A549 (cell line): ENCODE measurements around the gene PCSK5. TPM values are rescaled to one million over a fixed set of nuclear protein-coding genes. Genes with fewer than 3 reads are reported as not detected.

Experiments
- ATAC-seq, 2 experiments: fragments of 200-7000 bp in 1 of 2; fragments of >200 bp in 1 of 2; cut with Nextera tagmentation in 1 of 2; cut with Tn5 transposase in 1 of 2; 3 replicates each; pipeline versions ENCODE4 v1.8.0 to v1.9.1; 2018 to 2020; ENCODE audit warnings: mild to moderate bottlenecking in 1 of 2, moderate library complexity in 1 of 2
- CTCF ChIA-PET: fragments of 300-600 bp; sonication (Branson Sonifier 250); formaldehyde crosslinking; extraction: SDS; loops from one replicate; lab custom pipeline; 2021; ENCODE audit warnings: antibody characterized with exemption, inconsistent platforms; lab: Yijun Ruan, JAX
- POLR2A ChIA-PET: fragments of 350-600 bp; formaldehyde crosslinking; extraction: SDS; loops from one replicate; lab custom pipeline; 2021; ENCODE audit warnings: antibody characterized with exemption, inconsistent platforms; lab: Yijun Ruan, JAX
- DNase-seq, 2 experiments: peaks; one replicate each; pipeline versions ENCODE4 v3.0.0 to v3.0.0-alpha.2; 2011 to 2016; ENCODE audit warnings: low read depth in 1 of 2, low spot score in 1 of 2
- FAIRE-seq: peaks from 2 replicates; lab custom pipeline; 2011; peaks lifted over from hg19 to GRCh38; lab: Jason Lieb, UNC
- H3K27ac ChIP-seq, 2 experiments: fragments of >200 bp; sonication (Bioruptor Twin); formaldehyde crosslinking; 3 replicates each; pipeline ENCODE4 v1.5.1; 2016 to 2017
- H3K4me1 ChIP-seq: fragments of >200 bp; sonication (Bioruptor Twin); formaldehyde crosslinking; 3 replicates; pipeline ENCODE4 v1.6.1; 2016
- H3K4me2 ChIP-seq: fragments of >200 bp; sonication (Bioruptor Twin); formaldehyde crosslinking; 3 replicates; pipeline ENCODE4 v1.6.1; 2016
- H3K4me3 ChIP-seq: fragments of >200 bp; sonication (Bioruptor Twin); formaldehyde crosslinking; 3 replicates; pipeline ENCODE4 v1.5.1; 2016
- H3K9me3 ChIP-seq: fragments of >200 bp; sonication (Bioruptor Twin); formaldehyde crosslinking; 3 replicates; pipeline ENCODE4 v1.6.1; 2016
- CBX2 ChIP-seq: fragments of 200-600 bp; sonication (generic); IDR thresholded peaks from 2 replicates; pipeline ENCODE4 v1.6.1; 2016; ENCODE audit warnings: low read depth, mild to moderate bottlenecking, borderline replicate concordance
- CBX8 ChIP-seq: fragments of 200-600 bp; sonication (generic); IDR thresholded peaks from 2 replicates; pipeline ENCODE4 v1.6.1; 2016
- E2F6 ChIP-seq: IDR thresholded peaks from 2 replicates; pipeline ENCODE4 v1.6.1; 2012; ENCODE audit warnings: low read depth, borderline replicate concordance
- EP300 ChIP-seq, 2 experiments: fragments of >200 bp; sonication (Bioruptor Twin); formaldehyde crosslinking; IDR thresholded peaks; 2 replicates in 1 of 2; 3 replicates in 1 of 2; pipeline ENCODE4 v1.6.1; 2016 to 2017
- ESRRA ChIP-seq: fragments of 150-350 bp; IDR thresholded peaks from 2 replicates; pipeline ENCODE4 v1.6.1; 2014; ENCODE audit warnings: mild to moderate bottlenecking, low read length, borderline replicate concordance
- GATA3 ChIP-seq: IDR thresholded peaks from 2 replicates; pipeline ENCODE4 v1.6.1; 2012; ENCODE audit warnings: borderline replicate concordance
- HEYL ChIP-seq: fragments of 250-450 bp; sonication (Bioruptor Pico); IDR thresholded peaks from 2 replicates; pipeline ENCODE4 v1.8.0; 2021; ENCODE audit warnings: mild to moderate bottlenecking, moderate library complexity
- JUNB ChIP-seq: fragments of >200 bp; sonication (Bioruptor Twin); formaldehyde crosslinking; IDR thresholded peaks from 2 replicates; pipeline ENCODE4 v1.6.1; 2016
- MAFK ChIP-seq: fragments of 450-650 bp; IDR thresholded peaks from 2 replicates; pipeline ENCODE4 v1.6.1; 2014; ENCODE audit not compliant: partially characterized antibody
- NFE2L2 ChIP-seq: fragments of 150-350 bp; conservative IDR thresholded peaks from 2 replicates; pipeline ENCODE4 v1.6.1; 2014; ENCODE audit warnings: low read length
- NPAS2 ChIP-seq: fragments of 250-450 bp; sonication (Bioruptor Pico); IDR thresholded peaks from 2 replicates; pipeline ENCODE4 v1.8.0; 2022; ENCODE audit warnings: mild to moderate bottlenecking, moderate library complexity, borderline replicate concordance
- RARB ChIP-seq: fragments of 250-450 bp; sonication (Bioruptor Pico); IDR thresholded peaks from 2 replicates; pipeline ENCODE4 v1.8.0; 2021; ENCODE audit warnings: mild to moderate bottlenecking, moderate library complexity
- RCOR1 ChIP-seq: fragments of 150-350 bp; IDR thresholded peaks from 2 replicates; pipeline ENCODE4 v1.6.1; 2014; ENCODE audit warnings: antibody characterized with exemption, low read length, low read depth
- RNF2 ChIP-seq: fragments of 200-600 bp; sonication (generic); IDR thresholded peaks from 2 replicates; pipeline ENCODE4 v1.6.1; 2016; ENCODE audit warnings: low read depth, mild to moderate bottlenecking, antibody characterized with exemption, moderate library complexity, borderline replicate concordance
- WGBS: methylation state at CpG from one replicate; pipeline ENCODE4 v1.1.6; 2017; ENCODE audit errors: missing lambda C conversion rate; 5-methylcytosine and 5-hydroxymethylcytosine counted together
- polyA plus RNA-seq, 4 experiments: library from polyadenylated mRNA; depleted of rRNA in 3 of 4; stranded (reverse); fragments of >200 nt; fragmentation: RNase III in 1 of 4; extraction: RNeasy Plus Mini Kit Qiagen cat#74134 plus additional on column Dnase treatment in 1 of 4; gene quantifications; 2 replicates in 3 of 4; 3 replicates in 1 of 4; pipeline ENCODE4 v1.2.3, GENCODE V29; 2011 to 2017
- TF ChIP-seq, protein P1 (sequence below): IDR thresholded peaks from 2 replicates; pipeline ENCODE4 v1.6.1; 2012
- TF ChIP-seq, protein P2 (sequence below): fragments of >200 bp; sonication (Bioruptor Twin); formaldehyde crosslinking; IDR thresholded peaks from 3 replicates; pipeline ENCODE4 v1.5.1; 2016
- TF ChIP-seq, protein P3 (sequence below): fragments of 450-650 bp; IDR thresholded peaks from 2 replicates; pipeline ENCODE4 v1.6.1; 2014; ENCODE audit warnings: antibody characterized with exemption

PCSK5 gene
- polyA plus RNA-seq, 2 of the 4 experiments (the other 2 are of a cell fraction), result 1.3 to 6.7 TPM

GRCh38 chr9:76026796-76027195 lies 136.3 kb downstream of the PCSK5 start:
- no peaks in the 10 kb centered on the region for H3K4me1 ChIP-seq
- no peaks in the 10 kb centered on the region for H3K9me3 ChIP-seq
- ChIA-PET CTCF (no interaction called here), POLR2A (no interaction called here)
- no peak overlapping the region for H3K4me3 ChIP-seq
- FAIRE-seq, result no peak
- H3K4me2 ChIP-seq, result no peak overlapping the region
- no peak for DNase-seq
- no peak for ATAC-seq
- no peak overlapping the region for H3K27ac ChIP-seq
- TF ChIP-seq, protein P1, sequence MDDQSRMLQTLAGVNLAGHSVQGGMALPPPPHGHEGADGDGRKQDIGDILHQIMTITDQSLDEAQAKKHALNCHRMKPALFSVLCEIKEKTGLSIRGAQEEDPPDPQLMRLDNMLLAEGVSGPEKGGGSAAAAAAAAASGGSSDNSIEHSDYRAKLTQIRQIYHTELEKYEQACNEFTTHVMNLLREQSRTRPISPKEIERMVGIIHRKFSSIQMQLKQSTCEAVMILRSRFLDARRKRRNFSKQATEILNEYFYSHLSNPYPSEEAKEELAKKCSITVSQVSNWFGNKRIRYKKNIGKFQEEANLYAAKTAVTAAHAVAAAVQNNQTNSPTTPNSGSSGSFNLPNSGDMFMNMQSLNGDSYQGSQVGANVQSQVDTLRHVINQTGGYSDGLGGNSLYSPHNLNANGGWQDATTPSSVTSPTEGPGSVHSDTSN, result no peak
- TF ChIP-seq, protein P2, sequence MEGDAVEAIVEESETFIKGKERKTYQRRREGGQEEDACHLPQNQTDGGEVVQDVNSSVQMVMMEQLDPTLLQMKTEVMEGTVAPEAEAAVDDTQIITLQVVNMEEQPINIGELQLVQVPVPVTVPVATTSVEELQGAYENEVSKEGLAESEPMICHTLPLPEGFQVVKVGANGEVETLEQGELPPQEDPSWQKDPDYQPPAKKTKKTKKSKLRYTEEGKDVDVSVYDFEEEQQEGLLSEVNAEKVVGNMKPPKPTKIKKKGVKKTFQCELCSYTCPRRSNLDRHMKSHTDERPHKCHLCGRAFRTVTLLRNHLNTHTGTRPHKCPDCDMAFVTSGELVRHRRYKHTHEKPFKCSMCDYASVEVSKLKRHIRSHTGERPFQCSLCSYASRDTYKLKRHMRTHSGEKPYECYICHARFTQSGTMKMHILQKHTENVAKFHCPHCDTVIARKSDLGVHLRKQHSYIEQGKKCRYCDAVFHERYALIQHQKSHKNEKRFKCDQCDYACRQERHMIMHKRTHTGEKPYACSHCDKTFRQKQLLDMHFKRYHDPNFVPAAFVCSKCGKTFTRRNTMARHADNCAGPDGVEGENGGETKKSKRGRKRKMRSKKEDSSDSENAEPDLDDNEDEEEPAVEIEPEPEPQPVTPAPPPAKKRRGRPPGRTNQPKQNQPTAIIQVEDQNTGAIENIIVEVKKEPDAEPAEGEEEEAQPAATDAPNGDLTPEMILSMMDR, result no peak
- TF ChIP-seq RNF2 (no peak), MAFK (no peak), HEYL (CRISPR knock-in tag) (no peak), RCOR1 (no peak)
- 71% methylated on average over 6 of the region's 6 CpGs for WGBS

GRCh38 chr9:76027416-76027815 lies 136.9 kb downstream of the PCSK5 start:
- ChIA-PET POLR2A (no interaction called here), CTCF (no interaction called here)
- Histone ChIP-seq H3K4me1 (no peaks in the 10 kb centered on the region), H3K4me2 (no peak overlapping the region), H3K4me3 (no peak overlapping the region), H3K27ac (no peak overlapping the region)
- FAIRE-seq, result no peak
- WGBS, result 67% methylated on average over 5 of the region's 5 CpGs
- DNase-seq, result no peak
- TF ChIP-seq RARB (CRISPR knock-in tag) (no peak), E2F6 (no peak), JUNB (no peak)
- TF ChIP-seq, protein P3, sequence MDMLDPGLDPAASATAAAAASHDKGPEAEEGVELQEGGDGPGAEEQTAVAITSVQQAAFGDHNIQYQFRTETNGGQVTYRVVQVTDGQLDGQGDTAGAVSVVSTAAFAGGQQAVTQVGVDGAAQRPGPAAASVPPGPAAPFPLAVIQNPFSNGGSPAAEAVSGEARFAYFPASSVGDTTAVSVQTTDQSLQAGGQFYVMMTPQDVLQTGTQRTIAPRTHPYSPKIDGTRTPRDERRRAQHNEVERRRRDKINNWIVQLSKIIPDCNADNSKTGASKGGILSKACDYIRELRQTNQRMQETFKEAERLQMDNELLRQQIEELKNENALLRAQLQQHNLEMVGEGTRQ, result no peak
- TF ChIP-seq, all 56 proteins: peak for 0
- ATAC-seq, result no peak
- no peaks in the 10 kb centered on the region for H3K9me3 ChIP-seq

DNA sequence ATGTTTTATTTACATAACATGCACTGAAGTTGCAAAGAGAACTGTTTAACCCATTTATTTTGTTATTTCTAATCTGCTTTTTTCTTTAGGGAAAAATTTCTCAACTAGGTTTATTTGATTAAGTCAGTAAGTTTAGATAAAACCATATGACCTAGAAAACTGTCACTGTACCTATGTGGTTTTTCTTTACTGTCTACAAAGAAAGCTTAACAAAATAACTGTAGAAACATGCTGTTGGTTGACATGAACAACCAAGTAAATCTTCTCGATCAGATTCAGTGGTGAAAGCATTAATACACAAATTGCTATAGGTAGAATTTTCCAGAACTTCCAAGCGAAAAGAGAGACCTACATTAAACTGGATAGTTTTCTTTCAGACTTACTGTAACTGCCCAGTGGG lies 137.4 kb downstream of the PCSK5 start:
- H3K4me2 ChIP-seq, result no peak overlapping the region
- FAIRE-seq, result no peak
- DNase-seq, result no peak
- ChIA-PET POLR2A (no interaction called here), CTCF (no interaction called here)
- no peak overlapping the region for H3K27ac ChIP-seq
- TF ChIP-seq GATA3 (no peak), CBX8 (no peak), JUNB (no peak), ESRRA (no peak), NPAS2 (no peak), NFE2L2 (no peak), EP300 (IDR thresholded peaks at IDR 0.05) (no peak), CBX2 (no peak)
- H3K4me1 ChIP-seq, result no peaks in the 10 kb centered on the region
- no peak overlapping the region for H3K4me3 ChIP-seq
- no peak for ATAC-seq
- no peaks in the 10 kb centered on the region for H3K9me3 ChIP-seq
- WGBS, result 43% methylated on average over 2 of the region's 2 CpGs
